CD4-positive, alpha-beta memory T cell (primary cell): Measurements from ENCODE around the gene CFC1. TPM values are rescaled to one million over a fixed set of nuclear protein-coding genes. Genes with fewer than 3 reads are reported as not detected.
"Not testable (repeated sequence)": the region's sequence is repeated elsewhere in the genome, so short reads cannot be mapped to it uniquely, and the experiment has no call there.

ENCODE experiments used
- CTCF ChIA-PET: fragments of 350-600 bp; sonication (Branson Sonifier 250); formaldehyde crosslinking; loops from one replicate; lab custom pipeline; 2021; ENCODE audit warnings: inconsistent platforms; ENCODE audit not compliant: partially characterized antibody; lab: Charles Lee
- POLR2A ChIA-PET: fragments of 350-600 bp; sonication (Branson Sonifier 250); formaldehyde crosslinking; loops from one replicate; lab custom pipeline; 2021; ENCODE audit not compliant: partially characterized antibody; lab: Charles Lee
- DNase-seq, 5 donors: peaks; one replicate each; pipeline versions ENCODE4 v3.0.0 to v3.0.0-alpha.2; 2020 to 2022; ENCODE audit warnings: mixed read lengths in 1 of 5
- H3K27ac ChIP-seq: one replicate; pipeline ENCODE4 v1.7.0; 2013; ENCODE audit warnings: low read depth, low read length
- H3K27me3 ChIP-seq: 2 replicates; pipeline ENCODE4 v1.7.0; 2013; ENCODE audit warnings: mild to moderate bottlenecking, low read length, moderate library complexity; ENCODE audit not compliant: insufficient read depth
- H3K36me3 ChIP-seq: 2 replicates; pipeline ENCODE4 v1.7.0; 2013; ENCODE audit warnings: mild to moderate bottlenecking, low read length, moderate library complexity; ENCODE audit not compliant: insufficient read depth
- H3K4me1 ChIP-seq: 2 replicates; pipeline ENCODE4 v1.7.0; 2013; ENCODE audit warnings: mild to moderate bottlenecking, low read length, moderate library complexity; ENCODE audit not compliant: insufficient read depth
- H3K4me3 ChIP-seq, 2 donors: one replicate each; pipeline ENCODE4 v1.7.0; 2013; ENCODE audit warnings: low read length in 2 of 2, mild to moderate bottlenecking in 1 of 2
- H3K9me3 ChIP-seq, 2 donors: one replicate each; pipeline ENCODE4 v1.7.0; 2013; ENCODE audit warnings: low read length in 2 of 2, control low read depth in 1 of 2; ENCODE audit not compliant: control insufficient read depth in 1 of 2
- H3K27ac Mint-ChIP-seq, 7 donors: one replicate each; pipeline ENCODE4 v1.8.0; 2020 to 2021; ENCODE audit warnings: mixed read lengths in 7 of 7, mild to moderate bottlenecking in 6 of 7, inconsistent platforms in 3 of 7, moderate library complexity in 3 of 7
- H3K27me3 Mint-ChIP-seq, 2 donors: one replicate each; pipeline ENCODE4 v1.8.0; 2020 to 2021; ENCODE audit warnings: mixed read lengths in 2 of 2
- H3K36me3 Mint-ChIP-seq, 2 donors: one replicate each; pipeline ENCODE4 v1.8.0; 2020 to 2021; ENCODE audit warnings: mixed read lengths in 2 of 2, inconsistent platforms in 1 of 2, mild to moderate bottlenecking in 1 of 2
- H3K4me1 Mint-ChIP-seq, 4 donors: one replicate each; pipeline ENCODE4 v1.8.0; 2020 to 2021; ENCODE audit warnings: mixed read lengths in 4 of 4, mild to moderate bottlenecking in 1 of 4
- H3K4me3 Mint-ChIP-seq, 8 donors: one replicate each; pipeline ENCODE4 v1.8.0; 2020 to 2021; ENCODE audit warnings: mixed read lengths in 8 of 8, mild to moderate bottlenecking in 7 of 8, moderate library complexity in 6 of 8, inconsistent platforms in 3 of 8
- H3K9me3 Mint-ChIP-seq, 8 donors: one replicate each; pipeline ENCODE4 v1.8.0; 2020 to 2021; ENCODE audit warnings: mixed read lengths in 8 of 8, mild to moderate bottlenecking in 5 of 8, inconsistent platforms in 3 of 8, moderate library complexity in 1 of 8
- intact Hi-C: fragments of 100-400 bp; cut with micrococcal nuclease; formaldehyde crosslinking; loops from one replicate; pipeline ENCODE4 v1.15.1; 2023
- polyA plus RNA-seq, 2 donors: library from polyadenylated mRNA; unstranded; fragments of 300-500 nt; fragmentation: Illumina TruSeq; gene quantifications; one replicate each; pipeline ENCODE4 v1.2.3, GENCODE V29; 2021
- total RNA-seq, 2 experiments: library from RNA; stranded (reverse); gene quantifications; one replicate each; pipeline ENCODE4 v1.2.3, GENCODE V29; 2021

The CFC1 gene
- total and polyA plus RNA-seq, 4 experiments from 2014 or later = not detected

DNA sequence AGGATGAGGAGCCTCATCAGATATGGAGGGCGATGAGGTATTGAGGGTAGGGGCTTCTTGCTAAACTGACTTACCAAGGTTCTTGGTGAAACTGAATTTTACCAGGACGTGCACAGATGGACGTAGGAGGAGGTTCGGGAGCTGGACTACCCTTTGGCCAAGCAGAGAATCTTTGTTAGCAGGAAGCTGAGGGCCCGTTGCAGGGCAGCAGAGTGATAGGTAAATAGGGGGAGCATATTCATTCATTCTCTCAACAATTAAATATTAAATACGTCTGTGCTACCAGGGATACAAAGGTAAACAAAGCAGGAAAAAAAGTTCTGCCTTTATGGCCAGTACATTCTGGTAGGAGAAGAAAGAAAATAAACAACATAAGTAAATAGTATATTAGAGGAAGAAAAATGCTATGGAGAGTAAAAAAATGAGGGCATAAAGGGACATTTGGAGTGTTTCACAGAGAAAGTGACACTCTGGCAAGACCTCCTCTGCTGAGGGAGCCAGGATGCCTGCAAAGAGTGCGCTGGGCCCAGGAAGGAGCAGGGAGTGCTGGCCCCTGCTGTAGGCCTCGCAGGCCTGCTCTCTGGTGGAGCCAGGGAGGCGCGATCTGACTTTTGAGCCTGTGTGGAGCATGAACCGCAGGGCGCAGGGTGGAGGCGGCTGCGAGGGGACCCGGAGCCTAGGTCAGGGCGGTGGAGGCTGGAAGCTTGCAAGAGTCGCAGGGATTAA lies 9.1 kb upstream of the CFC1 start:
- DNase-seq, H3K27me3 ChIP-seq, intact Hi-C loops, H3K4me3 ChIP-seq, CTCF ChIA-PET, H3K27me3 Mint-ChIP-seq, H3K36me3 Mint-ChIP-seq, H3K4me1 ChIP-seq, H3K9me3 ChIP-seq, POLR2A ChIA-PET, H3K9me3 Mint-ChIP-seq, H3K4me3 Mint-ChIP-seq, H3K4me1 Mint-ChIP-seq, H3K27ac ChIP-seq, H3K36me3 ChIP-seq, H3K27ac Mint-ChIP-seq: not testable (repeated sequence)

DNA sequence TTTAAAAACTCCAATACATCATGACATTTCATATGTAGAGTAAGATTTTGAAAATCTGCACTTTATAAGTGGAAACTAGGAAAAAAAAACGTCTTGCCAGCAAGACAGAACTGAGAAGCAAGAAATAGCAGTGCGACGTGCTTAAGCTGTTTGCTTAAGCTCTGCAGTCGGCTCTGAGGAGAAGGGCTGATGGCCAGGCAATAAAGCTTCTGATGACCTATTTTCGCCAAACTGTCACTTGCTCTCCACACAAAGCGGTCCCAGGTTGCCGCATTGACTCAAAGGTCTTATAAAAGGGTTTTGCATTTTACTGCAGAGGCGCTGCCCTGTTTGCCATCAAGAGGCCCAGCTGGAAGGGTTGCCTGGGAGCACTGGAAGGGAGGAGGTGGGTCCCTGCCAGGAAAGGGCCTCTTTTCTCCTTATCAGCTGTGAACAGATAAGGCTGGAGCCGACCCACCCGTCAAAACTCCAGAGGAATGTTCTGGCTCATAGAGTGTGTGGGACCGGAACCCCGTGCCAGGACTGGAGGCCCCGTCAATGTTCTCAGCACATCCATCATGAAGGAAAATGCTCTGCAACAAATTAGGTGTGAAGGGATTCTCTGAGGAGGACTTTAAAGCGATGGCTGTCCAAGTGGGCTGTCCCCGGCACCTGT lies 2.4 kb upstream of the CFC1 start:
- H3K36me3 ChIP-seq, H3K27ac Mint-ChIP-seq, H3K36me3 Mint-ChIP-seq, H3K4me3 Mint-ChIP-seq, DNase-seq, H3K9me3 ChIP-seq, H3K4me1 ChIP-seq, intact Hi-C loops, H3K27me3 ChIP-seq, CTCF ChIA-PET, POLR2A ChIA-PET, H3K4me3 ChIP-seq, H3K27ac ChIP-seq, H3K27me3 Mint-ChIP-seq, H3K4me1 Mint-ChIP-seq, H3K9me3 Mint-ChIP-seq: not testable (repeated sequence)

DNA sequence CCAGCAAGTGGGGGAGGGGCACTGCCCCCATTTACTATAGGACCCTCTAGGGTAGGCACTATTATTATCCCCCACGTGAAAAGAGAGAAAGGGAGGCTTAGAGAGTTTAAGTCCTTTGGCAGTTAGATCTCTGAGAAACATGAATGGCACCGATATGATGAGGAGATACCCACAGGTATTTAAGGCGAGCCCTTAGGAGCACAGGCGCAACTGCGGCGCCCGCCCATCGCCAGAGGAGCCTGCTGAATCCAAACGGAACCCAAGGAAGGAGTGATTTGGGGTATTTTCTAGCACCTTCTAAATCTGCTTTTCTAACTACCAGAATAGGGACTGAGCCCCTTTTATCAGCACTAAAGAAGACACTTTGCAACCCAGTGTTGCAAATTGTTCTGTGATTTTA lies 551 bp upstream of the CFC1 start:
- H3K4me3 Mint-ChIP-seq, CTCF ChIA-PET, H3K27ac Mint-ChIP-seq, H3K4me3 ChIP-seq, H3K4me1 ChIP-seq, intact Hi-C loops, DNase-seq, H3K36me3 ChIP-seq, H3K27me3 Mint-ChIP-seq, H3K4me1 Mint-ChIP-seq, H3K27ac ChIP-seq, POLR2A ChIA-PET, H3K9me3 ChIP-seq, H3K9me3 Mint-ChIP-seq, H3K27me3 ChIP-seq, H3K36me3 Mint-ChIP-seq: not testable (repeated sequence)

DNA sequence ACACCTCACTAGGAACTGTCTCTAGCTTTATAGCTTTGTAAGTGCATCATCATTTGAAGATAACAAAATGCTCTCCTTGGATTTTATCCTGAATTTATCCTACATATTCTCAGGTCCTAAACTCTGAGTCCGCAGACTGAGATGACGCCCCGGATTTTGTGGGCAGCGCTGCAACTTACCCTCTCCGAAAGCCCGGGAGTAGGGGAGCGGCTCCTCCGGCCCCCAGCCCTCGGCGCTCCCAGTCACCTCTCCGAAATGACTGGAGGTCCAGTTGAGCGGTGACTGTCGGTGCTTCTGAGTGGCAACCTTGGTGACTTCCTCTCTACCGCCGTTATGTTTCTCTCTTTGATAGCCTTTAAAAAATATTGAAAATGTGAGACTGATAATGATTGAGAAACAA lies 912 bp downstream of the CFC1 start:
- CTCF ChIA-PET, DNase-seq, H3K4me3 Mint-ChIP-seq, H3K4me1 ChIP-seq, POLR2A ChIA-PET, H3K9me3 Mint-ChIP-seq, H3K36me3 Mint-ChIP-seq, H3K9me3 ChIP-seq, H3K4me1 Mint-ChIP-seq, H3K27me3 Mint-ChIP-seq, H3K27ac ChIP-seq, H3K27ac Mint-ChIP-seq, H3K36me3 ChIP-seq, H3K4me3 ChIP-seq, intact Hi-C loops, H3K27me3 ChIP-seq: not testable (repeated sequence)

DNA sequence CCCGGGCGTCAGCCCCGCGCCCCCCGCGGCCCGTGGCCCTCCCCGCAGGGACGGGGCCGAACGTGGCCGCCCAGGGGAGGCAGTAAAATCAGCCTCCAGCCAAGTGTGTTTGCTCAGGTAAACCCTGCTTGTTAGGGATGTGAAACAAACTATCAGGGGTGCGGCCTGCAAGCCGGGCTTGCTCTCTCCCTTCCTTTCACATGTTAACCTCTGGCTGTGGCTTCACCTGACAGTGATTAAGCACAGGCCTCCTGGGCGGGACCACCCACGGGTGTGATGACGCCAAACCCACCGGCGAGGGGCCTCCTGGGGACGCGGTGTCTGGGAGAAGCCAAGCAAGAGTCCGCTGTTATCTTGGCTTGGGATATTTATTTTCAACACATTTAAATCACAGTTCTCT lies 1.4 kb downstream of the CFC1 start:
- H3K27me3 Mint-ChIP-seq, H3K4me1 Mint-ChIP-seq, DNase-seq: not testable (repeated sequence)

DNA sequence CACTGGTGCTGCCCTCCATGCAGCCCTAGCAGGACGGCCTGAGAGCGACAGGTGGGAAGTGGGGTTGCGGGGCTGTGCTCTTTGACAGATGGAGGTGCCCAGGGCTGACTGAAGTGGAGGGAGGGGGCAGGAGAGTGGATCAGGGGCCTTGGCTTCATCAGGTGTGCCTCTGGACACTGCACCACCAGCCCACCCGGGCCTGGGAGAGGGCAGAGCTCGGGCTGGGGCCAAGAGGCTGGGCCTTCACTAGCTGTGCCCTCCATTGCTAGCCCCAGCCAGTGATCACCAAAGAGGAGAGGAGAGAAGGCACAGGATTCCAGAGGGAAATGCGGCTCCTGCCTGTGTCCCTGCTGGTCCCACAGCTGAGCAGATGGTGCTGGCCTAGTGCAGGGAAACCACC lies 2.6 kb downstream of the CFC1 start:
- H3K9me3 ChIP-seq, H3K4me1 ChIP-seq, H3K36me3 Mint-ChIP-seq, H3K36me3 ChIP-seq, H3K27ac Mint-ChIP-seq, H3K9me3 Mint-ChIP-seq, H3K27me3 ChIP-seq, H3K27me3 Mint-ChIP-seq, DNase-seq, intact Hi-C loops, H3K4me1 Mint-ChIP-seq, H3K4me3 Mint-ChIP-seq, H3K4me3 ChIP-seq, H3K27ac ChIP-seq, POLR2A ChIA-PET, CTCF ChIA-PET: not testable (repeated sequence)

More for the DNA sequence above, 1.4 kb downstream of the CFC1 start:
- CTCF ChIA-PET, H3K36me3 ChIP-seq, H3K27ac ChIP-seq, H3K4me3 Mint-ChIP-seq, H3K27ac Mint-ChIP-seq, H3K36me3 Mint-ChIP-seq, H3K4me3 ChIP-seq, intact Hi-C loops, H3K9me3 Mint-ChIP-seq, POLR2A ChIA-PET, H3K9me3 ChIP-seq, H3K4me1 ChIP-seq, H3K27me3 ChIP-seq: not testable (repeated sequence)

DNA sequence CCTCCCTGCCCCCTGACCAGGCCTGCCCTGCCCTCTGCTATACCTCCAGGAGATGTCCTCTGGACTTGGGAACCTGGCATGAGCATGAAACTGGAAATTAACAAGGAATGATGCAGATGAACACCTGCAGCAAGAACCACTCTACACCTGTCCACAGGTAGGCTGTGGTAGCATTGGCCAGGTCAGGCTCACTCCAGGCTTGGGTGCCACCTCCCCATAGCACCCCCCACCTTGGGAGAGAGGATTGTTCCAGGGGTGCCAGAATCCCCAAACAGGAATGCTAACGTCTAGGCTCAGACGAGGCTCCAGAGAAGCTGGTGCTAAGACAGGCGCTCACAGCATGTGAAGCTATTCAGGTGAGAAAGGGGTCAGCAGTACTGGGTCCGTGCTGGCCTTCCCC lies 5.4 kb downstream of the CFC1 start:
- intact Hi-C loops, H3K4me3 ChIP-seq, H3K4me3 Mint-ChIP-seq, H3K4me1 ChIP-seq, H3K27me3 ChIP-seq, H3K27ac ChIP-seq, H3K9me3 ChIP-seq, H3K4me1 Mint-ChIP-seq, DNase-seq, H3K9me3 Mint-ChIP-seq, POLR2A ChIA-PET, H3K27ac Mint-ChIP-seq, H3K36me3 ChIP-seq, H3K36me3 Mint-ChIP-seq, CTCF ChIA-PET, H3K27me3 Mint-ChIP-seq: not testable (repeated sequence)
